HG03460 (cell line): ENCODE results near the gene TMC5.

Experiments
- ATAC-seq: cut with Tn5 transposase; IDR thresholded peaks from one replicate; pipeline ENCODE4 v1.9.1; 2021; ENCODE audit not compliant: unreplicated experiment

The TMC5 gene

GRCh38 chr16:19460397-19460796 is 42.7 kb downstream of the TMC5 start:
- no peak for ATAC-seq

- no peak for ATAC-seq
Measured at GRCh38 chr16:19463468-19464315, 46.0 kb downstream of the TMC5 start.

GRCh38 chr16:19468300-19468699 is 50.6 kb downstream of the TMC5 start:
- ATAC-seq: no peak

- ATAC-seq: no peak
Measured at GRCh38 chr16:19472482-19472881, 54.8 kb downstream of the TMC5 start.

GRCh38 chr16:19474617-19475016 is 56.9 kb downstream of the TMC5 start:
- no peak for ATAC-seq

- ATAC-seq: no peak
Measured at GRCh38 chr16:19478505-19478904, 60.8 kb downstream of the TMC5 start.

- no peak for ATAC-seq
Measured at GRCh38 chr16:19479302-19479721, 61.6 kb downstream of the TMC5 start.

- no peak for ATAC-seq
Measured at GRCh38 chr16:19481296-19481695, 63.6 kb downstream of the TMC5 start.

- no peak for ATAC-seq
Measured at GRCh38 chr16:19481769-19482168, 64.1 kb downstream of the TMC5 start.

GRCh38 chr16:19482291-19482690 is 64.6 kb downstream of the TMC5 start:
- ATAC-seq: no peak

GRCh38 chr16:19484096-19484495 is 66.4 kb downstream of the TMC5 start:
- ATAC-seq: no peak

- ATAC-seq: no peak
Measured at GRCh38 chr16:19485611-19486010, 67.9 kb downstream of the TMC5 start.

- ATAC-seq: no peak
Measured at GRCh38 chr16:19486051-19486450, 68.4 kb downstream of the TMC5 start.

GRCh38 chr16:19486750-19487325 is 69.2 kb downstream of the TMC5 start:
- no peak for ATAC-seq

- no peak for ATAC-seq
Measured at GRCh38 chr16:19488213-19488640, 70.5 kb downstream of the TMC5 start.

GRCh38 chr16:19490619-19491018 is 72.9 kb downstream of the TMC5 start:
- no peak for ATAC-seq

- no peak for ATAC-seq
Measured at GRCh38 chr16:19497176-19497575, 79.5 kb downstream of the TMC5 start.

- no peak for ATAC-seq
Measured at GRCh38 chr16:19499006-19499405, 81.3 kb downstream of the TMC5 start.

- no peak for ATAC-seq
Measured at GRCh38 chr16:19499481-19499880, 81.8 kb downstream of the TMC5 start.

- ATAC-seq: no peak
Measured at GRCh38 chr16:19502395-19503131, 84.9 kb downstream of the TMC5 start.

- no peak for ATAC-seq
Measured at GRCh38 chr16:19503461-19504075, 85.9 kb downstream of the TMC5 start.
